CD14-positive monocyte (primary cell): ENCODE data around the gene MRGPRF. TPM values are rescaled to one million over a fixed set of nuclear protein-coding genes. Genes with fewer than 3 reads are reported as not detected.

ENCODE experiments used
- DNase-seq, 3 donors: peaks; one replicate each; pipeline ENCODE4 v3.0.0-alpha.2; 2011 to 2022
- H2AFZ ChIP-seq: 2 replicates; pipeline ENCODE4 v1.6.0; 2012; ENCODE audit warnings: mild to moderate bottlenecking, low read depth, low read length, inconsistent platforms; ENCODE audit not compliant: insufficient read depth, poor library complexity, severe bottlenecking
- H3K27ac ChIP-seq, 2 donors: 1 replicate in 1 of 2; 2 replicates in 1 of 2; pipeline ENCODE4 v1.5.1; 2012 to 2013; ENCODE audit warnings: low read length in 2 of 2, control low read depth in 1 of 2, inconsistent platforms in 1 of 2, low read depth in 1 of 2, mild to moderate bottlenecking in 1 of 2
- H3K27me3 ChIP-seq, 2 donors: one replicate each; pipeline versions ENCODE4 v1.6.0 to v1.6.1; 2011 to 2013; ENCODE audit warnings: low read length in 2 of 2; ENCODE audit not compliant: control insufficient read depth in 2 of 2, insufficient read depth in 2 of 2
- H3K36me3 ChIP-seq, 2 donors: replicated peaks in 1 of 2; 1 replicate in 1 of 2; 2 replicates in 1 of 2; pipeline versions ENCODE4 v1.5.1 to v1.6.1; 2012 to 2013; ENCODE audit warnings: low read length in 2 of 2, control low read depth in 1 of 2, inconsistent platforms in 1 of 2, mild to moderate bottlenecking in 1 of 2; ENCODE audit not compliant: insufficient read depth in 2 of 2, control insufficient read depth in 1 of 2
- H3K4me1 ChIP-seq, 2 donors: 1 replicate in 1 of 2; 2 replicates in 1 of 2; pipeline versions ENCODE4 v1.5.1 to v1.6.1; 2012 to 2013; ENCODE audit warnings: low read length in 2 of 2, control low read depth in 1 of 2, inconsistent platforms in 1 of 2, mild to moderate bottlenecking in 1 of 2, moderate library complexity in 1 of 2; ENCODE audit not compliant: insufficient read depth in 2 of 2, control insufficient read depth in 1 of 2
- H3K4me2 ChIP-seq: replicated peaks from 2 replicates; pipeline ENCODE3; 2012; ENCODE audit warnings: low read length, moderate library complexity, mild to moderate bottlenecking; ENCODE audit not compliant: poor library complexity, severe bottlenecking; ENCODE audit errors: extremely low read depth
- H3K4me3 ChIP-seq, 3 experiments: fragments of 200-600 bp in 1 of 3; sonication (generic) in 1 of 3; replicated peaks in 1 of 3; 1 replicate in 2 of 3; 2 replicates in 1 of 3; pipeline ENCODE4 v1.5.1; 2011 to 2013; ENCODE audit warnings: low read length in 3 of 3, mild to moderate bottlenecking in 3 of 3, control low read depth in 2 of 3, low read depth in 2 of 3, inconsistent platforms in 1 of 3, moderate library complexity in 1 of 3
- H3K79me2 ChIP-seq: 2 replicates; pipeline ENCODE4 v1.6.0; 2012; ENCODE audit warnings: mild to moderate bottlenecking, control low read depth, inconsistent platforms, low read length, moderate library complexity; ENCODE audit not compliant: insufficient read depth
- H3K9ac ChIP-seq: 2 replicates; pipeline ENCODE4 v1.6.0; 2017; ENCODE audit warnings: low read length, mild to moderate bottlenecking; ENCODE audit not compliant: insufficient read depth, poor library complexity, severe bottlenecking
- H3K9me3 ChIP-seq, 2 donors: replicated peaks in 1 of 2; 1 replicate in 1 of 2; 2 replicates in 1 of 2; pipeline versions ENCODE4 v1.5.1 to v1.6.1; 2012 to 2013; ENCODE audit warnings: low read length in 2 of 2, control low read depth in 1 of 2; ENCODE audit not compliant: control insufficient read depth in 1 of 2, insufficient read depth in 1 of 2
- H4K20me1 ChIP-seq: 2 replicates; pipeline ENCODE4 v1.6.0; 2012; ENCODE audit warnings: mild to moderate bottlenecking, low read length, control low read depth, moderate library complexity; ENCODE audit not compliant: insufficient read depth
- H3K27ac Mint-ChIP-seq, 7 donors: one replicate each; pipeline ENCODE4 v1.8.0; 2020; ENCODE audit warnings: mild to moderate bottlenecking in 7 of 7, mixed read lengths in 7 of 7, moderate library complexity in 6 of 7, inconsistent platforms in 2 of 7
- H3K27me3 Mint-ChIP-seq, 3 donors: one replicate each; pipeline ENCODE4 v1.8.0; 2021 to 2022; ENCODE audit warnings: low read depth in 3 of 3, mild to moderate bottlenecking in 3 of 3, mixed read lengths in 3 of 3, moderate library complexity in 3 of 3, inconsistent platforms in 1 of 3
- H3K36me3 Mint-ChIP-seq, 2 donors: one replicate each; pipeline ENCODE4 v1.8.0; 2020; ENCODE audit warnings: mixed read lengths in 2 of 2, inconsistent platforms in 1 of 2, mild to moderate bottlenecking in 1 of 2
- H3K4me1 Mint-ChIP-seq: one replicate; pipeline ENCODE4 v1.8.0; 2020; ENCODE audit warnings: mild to moderate bottlenecking, mixed read lengths
- H3K4me3 Mint-ChIP-seq, 2 donors: one replicate each; pipeline ENCODE4 v1.8.0; 2020; ENCODE audit warnings: mild to moderate bottlenecking in 2 of 2, mixed read lengths in 2 of 2, moderate library complexity in 1 of 2
- H3K9me3 Mint-ChIP-seq, 7 donors: one replicate each; pipeline ENCODE4 v1.8.0; 2020 to 2022; ENCODE audit warnings: mixed read lengths in 7 of 7, mild to moderate bottlenecking in 6 of 7, moderate library complexity in 6 of 7, inconsistent platforms in 2 of 7
- WGBS: methylation state at CpG from one replicate; pipeline ENCODE4 v1.1.5; 2013; ENCODE audit warnings: missing lambda C conversion rate; ENCODE audit not compliant: insufficient coverage; 5-methylcytosine and 5-hydroxymethylcytosine counted together
- intact Hi-C, 2 donors: fragments of 100-400 bp; cut with micrococcal nuclease; formaldehyde crosslinking; loops; one replicate each; pipeline versions ENCODE4 v1.15.0 to v1.15.1; 2023
- polyA plus RNA-seq, 3 donors: library from polyadenylated mRNA; depleted of rRNA in 1 of 3; unstranded in 2 of 3; stranded (reverse) in 1 of 3; fragments of 300-500 nt in 2 of 3; fragments of >200 nt in 1 of 3; fragmentation: Illumina TruSeq in 2 of 3; gene quantifications; 1 replicate in 2 of 3; 2 replicates in 1 of 3; pipeline ENCODE4 v1.2.3, GENCODE V29; 2012 to 2021
- TF ChIP-seq, protein P1 (sequence below): fragments of 200-600 bp; IDR thresholded peaks from one replicate; pipeline ENCODE4 v1.8.0; 2022; ENCODE audit warnings: antibody characterized with exemption, mild to moderate bottlenecking

Gene MRGPRF
- polyA plus RNA-seq, 3 donors: 0.22 to 0.23 TPM; not detected in 1

DNA sequence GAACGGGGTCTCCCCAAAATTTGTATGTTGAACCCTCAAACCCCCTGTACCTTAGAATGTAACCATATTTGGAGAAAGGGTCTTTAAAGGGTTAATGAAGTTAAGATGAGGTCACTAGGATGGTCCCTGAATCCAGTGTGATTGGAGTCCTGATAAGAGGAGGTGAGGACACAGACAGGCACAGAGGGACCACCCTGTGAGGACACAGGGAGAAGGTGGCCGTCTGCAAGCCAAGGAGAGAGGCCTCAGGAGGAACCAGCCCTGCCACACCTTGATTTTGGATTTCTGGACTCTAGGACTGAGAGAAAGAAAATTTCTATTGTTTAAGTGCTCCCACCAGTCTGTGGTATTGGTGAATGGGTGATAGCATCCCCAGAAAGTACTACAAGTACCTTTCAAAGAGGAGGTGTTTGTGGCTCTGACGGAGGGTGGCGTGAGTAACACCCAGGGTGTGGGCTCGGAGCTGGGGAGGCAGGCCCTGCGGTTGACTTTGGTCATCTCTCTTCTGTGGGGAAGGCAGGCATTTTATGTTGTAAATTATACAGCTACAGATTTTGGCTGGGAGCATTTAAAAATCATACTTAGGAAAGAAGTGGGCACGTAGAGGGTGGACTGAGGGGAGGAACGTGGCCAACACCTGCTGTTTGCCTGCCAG lies 13.8 kb downstream of the MRGPRF start:
- no peak for DNase-seq
- Histone ChIP-seq H3K9ac (no peak overlapping the region), H3K4me3 (no peak overlapping the region), H3K79me2 (no peaks in the 10 kb centered on the region), H4K20me1 (no peaks in the 10 kb centered on the region), H3K27me3 (no peaks in the 10 kb centered on the region), H3K9me3 (no peaks in the 10 kb centered on the region), H3K27ac (no peak overlapping the region), H3K4me2 (no peak overlapping the region), H3K4me1 (no peaks in the 10 kb centered on the region), H3K36me3 (no peaks in the 10 kb centered on the region), H2AFZ (no peak overlapping the region)
- Mint-ChIP-seq H3K27ac (peak overlapping the region in 1 of 7 donors; percentile 68), H3K4me3 (no peak overlapping the region), H3K27me3 (peaks cover 12 to 27% (median 23%) of the 10 kb centered on the region in 3 donors), H3K9me3 (peaks cover 0 to 2% (median 0%) of the 10 kb centered on the region in 7 donors), H3K36me3 (no peaks in the 10 kb centered on the region), H3K4me1 (peaks cover 2% of the 10 kb centered on the region)
- intact Hi-C loops: no loop called here
- WGBS: 100% methylated on average over 2 of the region's 8 CpGs
- TF ChIP-seq, protein P1, sequence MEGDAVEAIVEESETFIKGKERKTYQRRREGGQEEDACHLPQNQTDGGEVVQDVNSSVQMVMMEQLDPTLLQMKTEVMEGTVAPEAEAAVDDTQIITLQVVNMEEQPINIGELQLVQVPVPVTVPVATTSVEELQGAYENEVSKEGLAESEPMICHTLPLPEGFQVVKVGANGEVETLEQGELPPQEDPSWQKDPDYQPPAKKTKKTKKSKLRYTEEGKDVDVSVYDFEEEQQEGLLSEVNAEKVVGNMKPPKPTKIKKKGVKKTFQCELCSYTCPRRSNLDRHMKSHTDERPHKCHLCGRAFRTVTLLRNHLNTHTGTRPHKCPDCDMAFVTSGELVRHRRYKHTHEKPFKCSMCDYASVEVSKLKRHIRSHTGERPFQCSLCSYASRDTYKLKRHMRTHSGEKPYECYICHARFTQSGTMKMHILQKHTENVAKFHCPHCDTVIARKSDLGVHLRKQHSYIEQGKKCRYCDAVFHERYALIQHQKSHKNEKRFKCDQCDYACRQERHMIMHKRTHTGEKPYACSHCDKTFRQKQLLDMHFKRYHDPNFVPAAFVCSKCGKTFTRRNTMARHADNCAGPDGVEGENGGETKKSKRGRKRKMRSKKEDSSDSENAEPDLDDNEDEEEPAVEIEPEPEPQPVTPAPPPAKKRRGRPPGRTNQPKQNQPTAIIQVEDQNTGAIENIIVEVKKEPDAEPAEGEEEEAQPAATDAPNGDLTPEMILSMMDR: no peak

DNA sequence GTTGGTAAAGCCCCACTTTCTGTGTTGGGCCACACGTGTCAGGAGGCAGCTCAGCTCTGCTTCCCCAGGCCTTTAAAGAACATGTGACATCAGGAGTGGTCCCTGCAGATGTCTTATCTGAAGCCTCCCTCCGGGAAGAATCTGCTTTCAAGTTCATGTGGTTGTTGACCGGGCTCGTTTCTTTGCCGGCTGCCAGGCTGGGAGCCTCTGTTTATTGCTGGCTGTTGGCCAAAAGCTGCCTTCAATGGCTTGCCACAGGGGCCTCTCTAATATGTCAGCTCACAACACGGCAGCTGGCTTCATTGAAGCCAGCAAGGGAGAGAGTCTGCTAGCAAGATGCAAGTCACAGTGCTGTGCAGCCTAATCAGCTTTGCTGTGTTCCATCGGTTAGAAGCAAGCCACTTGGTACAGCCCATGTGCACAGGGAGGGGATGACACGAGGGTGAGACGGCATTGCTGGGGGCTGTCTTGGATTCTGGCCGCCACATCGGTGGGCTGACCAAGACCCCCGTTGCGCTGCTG lies 14.6 kb downstream of the MRGPRF start:
- H3K4me3 ChIP-seq: no peak overlapping the region
- no peak for DNase-seq
- H3K79me2 ChIP-seq: no peaks in the 10 kb centered on the region
- WGBS: 52% methylated on average over 9 of the region's 13 CpGs
- H3K36me3 ChIP-seq: no peaks in the 10 kb centered on the region
- Mint-ChIP-seq H3K4me1 (peaks cover 2% of the 10 kb centered on the region), H3K36me3 (no peaks in the 10 kb centered on the region), H3K27me3 (peaks cover 16 to 27% (median 26%) of the 10 kb centered on the region in 3 donors), H3K27ac (no peak overlapping the region), H3K9me3 (peaks cover 0 to 2% (median 0%) of the 10 kb centered on the region in 7 donors), H3K4me3 (no peak overlapping the region)
- intact Hi-C loops: no loop called here
- no peak overlapping the region for H3K4me2 ChIP-seq
- TF ChIP-seq, protein P1: no peak
- no peaks in the 10 kb centered on the region for H3K4me1 ChIP-seq
- no peaks in the 10 kb centered on the region for H4K20me1 ChIP-seq
- H2AFZ ChIP-seq: no peak overlapping the region
- H3K9ac ChIP-seq: no peak overlapping the region
- H3K27me3 ChIP-seq: peaks cover 0 to 3% of the 10 kb centered on the region in 2 donors
- H3K9me3 ChIP-seq: no peaks in the 10 kb centered on the region
- H3K27ac ChIP-seq: no peak overlapping the region
